A549 (cell line): ENCODE results near the gene XG. TPM values are rescaled to one million over a fixed set of nuclear protein-coding genes. Genes with fewer than 3 reads are reported as not detected.
"Not testable (repeated sequence)": the region's sequence is repeated elsewhere in the genome, so short reads cannot be mapped to it uniquely, and the experiment has no call there.

ENCODE experiments used
- ATAC-seq, 2 experiments: fragments of 200-7000 bp in 1 of 2; fragments of >200 bp in 1 of 2; cut with Nextera tagmentation in 1 of 2; cut with Tn5 transposase in 1 of 2; 3 replicates each; pipeline versions ENCODE4 v1.8.0 to v1.9.1; 2018 to 2020; ENCODE audit warnings: mild to moderate bottlenecking in 1 of 2, moderate library complexity in 1 of 2
- CTCF ChIA-PET: fragments of 300-600 bp; sonication (Branson Sonifier 250); formaldehyde crosslinking; extraction: SDS; loops from one replicate; lab custom pipeline; 2021; ENCODE audit warnings: antibody characterized with exemption, inconsistent platforms; lab: Yijun Ruan, JAX
- POLR2A ChIA-PET: fragments of 350-600 bp; formaldehyde crosslinking; extraction: SDS; loops from one replicate; lab custom pipeline; 2021; ENCODE audit warnings: antibody characterized with exemption, inconsistent platforms; lab: Yijun Ruan, JAX
- DNase-seq, 2 experiments: peaks; one replicate each; pipeline versions ENCODE4 v3.0.0 to v3.0.0-alpha.2; 2011 to 2016; ENCODE audit warnings: low read depth in 1 of 2, low spot score in 1 of 2
- FAIRE-seq: peaks from 2 replicates; lab custom pipeline; 2011; peaks lifted over from hg19 to GRCh38; lab: Jason Lieb, UNC
- H3K27ac ChIP-seq, 2 experiments: fragments of >200 bp; sonication (Bioruptor Twin); formaldehyde crosslinking; 3 replicates each; pipeline ENCODE4 v1.5.1; 2016 to 2017
- H3K4me1 ChIP-seq: fragments of >200 bp; sonication (Bioruptor Twin); formaldehyde crosslinking; 3 replicates; pipeline ENCODE4 v1.6.1; 2016
- H3K4me2 ChIP-seq: fragments of >200 bp; sonication (Bioruptor Twin); formaldehyde crosslinking; 3 replicates; pipeline ENCODE4 v1.6.1; 2016
- H3K4me3 ChIP-seq: fragments of >200 bp; sonication (Bioruptor Twin); formaldehyde crosslinking; 3 replicates; pipeline ENCODE4 v1.5.1; 2016
- H3K9me3 ChIP-seq: fragments of >200 bp; sonication (Bioruptor Twin); formaldehyde crosslinking; 3 replicates; pipeline ENCODE4 v1.6.1; 2016
- BCL3 ChIP-seq: fragments of >200 bp; sonication (Bioruptor Twin); formaldehyde crosslinking; IDR thresholded peaks from 3 replicates; pipeline ENCODE4 v1.6.1; 2016
- CBX2 ChIP-seq: fragments of 200-600 bp; sonication (generic); IDR thresholded peaks from 2 replicates; pipeline ENCODE4 v1.6.1; 2016; ENCODE audit warnings: low read depth, mild to moderate bottlenecking, borderline replicate concordance
- FOSL2 ChIP-seq, 2 experiments: fragments of 450-650 bp in 1 of 2; fragments of >200 bp in 1 of 2; sonication (Bioruptor Twin) in 1 of 2; formaldehyde crosslinking; IDR thresholded peaks; 2 replicates each; pipeline versions ENCODE4 v1.5.0 to v1.6.1; 2016 to 2020; ENCODE audit warnings: mild to moderate bottlenecking in 1 of 2, moderate library complexity in 1 of 2
- HES2 ChIP-seq: fragments of >200 bp; sonication (Bioruptor Twin); formaldehyde crosslinking; IDR thresholded peaks from 2 replicates; pipeline ENCODE4 v1.6.1; 2016
- HMGXB4 ChIP-seq: fragments of 250-450 bp; sonication (Bioruptor Pico); IDR thresholded peaks from 2 replicates; pipeline ENCODE4 v1.5.0; 2021; ENCODE audit warnings: mild to moderate bottlenecking, moderate library complexity, borderline replicate concordance
- HOXB5 ChIP-seq: fragments of 250-450 bp; sonication (Bioruptor Pico); IDR thresholded peaks from 2 replicates; pipeline ENCODE4 v1.5.0; 2020; ENCODE audit warnings: mild to moderate bottlenecking, moderate library complexity
- KDM1A ChIP-seq: fragments of 200-600 bp; sonication (generic); IDR thresholded peaks from 2 replicates; pipeline ENCODE4 v1.6.1; 2016; ENCODE audit warnings: low read depth, mild to moderate bottlenecking
- MYC ChIP-seq: IDR thresholded peaks from 2 replicates; pipeline ENCODE4 v1.6.1; 2012; ENCODE audit warnings: mild to moderate bottlenecking, inconsistent platforms, low read length, improper control_type of control experiment, borderline replicate concordance
- RFX5 ChIP-seq: fragments of 450-650 bp; IDR thresholded peaks from 2 replicates; pipeline ENCODE4 v1.7.1; 2014; ENCODE audit warnings: antibody characterized with exemption, mild to moderate bottlenecking, moderate library complexity
- TP53 ChIP-seq: fragments of 250-450 bp; sonication (Bioruptor Pico); IDR thresholded peaks from 2 replicates; pipeline ENCODE4 v1.5.0; 2021; ENCODE audit warnings: mild to moderate bottlenecking, moderate library complexity
- ZC3H11A ChIP-seq: fragments of 450-650 bp; IDR thresholded peaks from 2 replicates; pipeline ENCODE4 v1.6.1; 2014; ENCODE audit warnings: antibody characterized with exemption, mild to moderate bottlenecking
- ZFP36 ChIP-seq: fragments of 450-650 bp; IDR thresholded peaks from 2 replicates; pipeline ENCODE4 v1.6.1; 2014; ENCODE audit warnings: borderline replicate concordance; ENCODE audit not compliant: partially characterized antibody
- WGBS: methylation state at CpG from one replicate; pipeline ENCODE4 v1.1.6; 2017; ENCODE audit errors: missing lambda C conversion rate; 5-methylcytosine and 5-hydroxymethylcytosine counted together
- polyA plus RNA-seq, 4 experiments: library from polyadenylated mRNA; depleted of rRNA in 3 of 4; stranded (reverse); fragments of >200 nt; fragmentation: RNase III in 1 of 4; extraction: RNeasy Plus Mini Kit Qiagen cat#74134 plus additional on column Dnase treatment in 1 of 4; gene quantifications; 2 replicates in 3 of 4; 3 replicates in 1 of 4; pipeline ENCODE4 v1.2.3, GENCODE V29; 2011 to 2017

The XG gene
- polyA plus RNA-seq, 2 of the 4 experiments (the other 2 are of a cell fraction): 0.05 to 0.06 TPM

GRCh38 chrX:2751291-2751690 lies 549 bp upstream of the XG start:
- ATAC-seq: no peak

GRCh38 chrX:2752441-2752840 lies 601 bp downstream of the XG start:
- POLR2A ChIA-PET, H3K4me1 ChIP-seq, H3K4me3 ChIP-seq, FAIRE-seq, H3K4me2 ChIP-seq, DNase-seq, H3K9me3 ChIP-seq, H3K27ac ChIP-seq, CTCF ChIA-PET: not testable (repeated sequence)
- 0 out of 6 replicates have a peak, but pooled peaks of 1 of the 2 experiments have one; percentile 17 for ATAC-seq
- 50% methylated on average over 7 of the region's 7 CpGs for WGBS

More at GRCh38 chrX:2751291-2751690, 549 bp upstream of the XG start:
- no peak overlapping the region for H3K4me2 ChIP-seq
- no peaks in the 10 kb centered on the region for H3K9me3 ChIP-seq
- no peak for FAIRE-seq
- CTCF ChIA-PET: no interaction called here
- no peak overlapping the region for H3K27ac ChIP-seq
- no peak for TF ChIP-seq TP53 (CRISPR knock-in tag)
- TF ChIP-seq HMGXB4: no peak
- no peak for TF ChIP-seq RFX5
- no peak for TF ChIP-seq KDM1A
- TF ChIP-seq, all 56 proteins: peak for 0
- POLR2A ChIA-PET: no interaction called here
- Histone ChIP-seq H3K4me1 (peaks cover 6% of the 10 kb centered on the region), H3K4me3 (no peak overlapping the region)
- WGBS: 42% methylated on average over 3 of the region's 3 CpGs
- no peak for DNase-seq

- POLR2A ChIA-PET, H3K27ac ChIP-seq, H3K9me3 ChIP-seq, FAIRE-seq, H3K4me1 ChIP-seq, H3K4me3 ChIP-seq, DNase-seq, H3K4me2 ChIP-seq: not testable (repeated sequence)
- 0 out of 2 replicates have a peak, but pooled peaks have one; percentile 0 for TF ChIP-seq ZC3H11A
- TF ChIP-seq, all 56 proteins: peak for 1; not testable (repeated sequence) for 55
- 53% methylated on average over 5 of the region's 5 CpGs for WGBS
- CTCF ChIA-PET: not testable (repeated sequence)
- ATAC-seq: peak in 1 of 2 experiments; percentile 43; a peak in 2 of 6 replicates
Measured at GRCh38 chrX:2755163-2755715, 3.4 kb downstream of the XG start.

GRCh38 chrX:2756548-2756947 lies 4.7 kb downstream of the XG start:
- POLR2A ChIA-PET: no interaction called here
- ATAC-seq: no peak
- H3K4me3 ChIP-seq: no peak overlapping the region
- CTCF ChIA-PET: no interaction called here
- no peak for DNase-seq
- H3K4me1 ChIP-seq: no peaks in the 10 kb centered on the region
- WGBS: 60% methylated on average over 10 of the region's 10 CpGs
- H3K27ac ChIP-seq: no peak overlapping the region
- no peak for TF ChIP-seq CBX2
- TF ChIP-seq MYC: no peak
- no peak for TF ChIP-seq HOXB5 (CRISPR knock-in tag)
- TF ChIP-seq FOSL2 (IDR thresholded peaks at IDR 0.05): no peak
- no peak for TF ChIP-seq FOSL2 (CRISPR knock-in tag; IDR thresholded peaks at IDR 0.05)
- TF ChIP-seq ZC3H11A: no peak
- TF ChIP-seq BCL3: no peak
- no peak for TF ChIP-seq ZFP36
- no peak for TF ChIP-seq HES2
- FAIRE-seq: no peak
- H3K4me2 ChIP-seq: no peak overlapping the region
- no peaks in the 10 kb centered on the region for H3K9me3 ChIP-seq
